MCF 10A (cell line): ENCODE results near the gene GLIS2. TPM values are rescaled to one million over a fixed set of nuclear protein-coding genes. Genes with fewer than 3 reads are reported as not detected.

Experiments
- BruUV-seq: library from RNA; stranded (reverse); fragments of 400-500 nt; replicated peaks from 2 replicates; lab custom pipeline; 2021; lab: Mats Ljungman, UMichigan
- CTCF ChIA-PET: fragments of 300-600 bp; sonication (Branson Sonifier 250); formaldehyde crosslinking; extraction: SDS; loops from one replicate; lab custom pipeline; 2021; ENCODE audit warnings: antibody characterized with exemption, inconsistent platforms; lab: Yijun Ruan, JAX
- POLR2A ChIA-PET: fragments of 300-600, 350-650 bp; sonication (Branson Sonifier 250); formaldehyde crosslinking; extraction: SDS; loops from one replicate; lab custom pipeline; 2020; ENCODE audit warnings: antibody characterized with exemption, inconsistent platforms; lab: Yijun Ruan, JAX
- DNase-seq: peaks from one replicate; pipeline ENCODE4 v3.0.0-alpha.2; 2018; ENCODE audit not compliant: unreplicated experiment
- H3K27ac Mint-ChIP-seq: one replicate; pipeline ENCODE4 v1.8.0; 2022; ENCODE audit warnings: mild to moderate bottlenecking, low read depth, mixed read lengths; ENCODE audit not compliant: unreplicated experiment
- H3K27me3 Mint-ChIP-seq: one replicate; pipeline ENCODE4 v1.8.0; 2022; ENCODE audit warnings: mixed read lengths; ENCODE audit not compliant: insufficient read depth, unreplicated experiment
- H3K36me3 Mint-ChIP-seq: one replicate; pipeline ENCODE4 v1.8.0; 2022; ENCODE audit warnings: mild to moderate bottlenecking, moderate library complexity, mixed read lengths; ENCODE audit not compliant: insufficient read depth, unreplicated experiment
- H3K4me1 Mint-ChIP-seq: one replicate; pipeline ENCODE4 v1.8.0; 2022; ENCODE audit warnings: mixed read lengths; ENCODE audit not compliant: insufficient read depth, unreplicated experiment
- H3K4me3 Mint-ChIP-seq: one replicate; pipeline ENCODE4 v1.8.0; 2022; ENCODE audit warnings: mild to moderate bottlenecking, moderate library complexity, mixed read lengths; ENCODE audit not compliant: unreplicated experiment
- H3K9me3 Mint-ChIP-seq: one replicate; pipeline ENCODE4 v1.8.0; 2022; ENCODE audit warnings: mixed read lengths; ENCODE audit not compliant: unreplicated experiment
- CTCF ChIP-seq: fragments of 200-600 bp; IDR thresholded peaks from one replicate; pipeline ENCODE4 v1.8.0; 2022; ENCODE audit warnings: antibody characterized with exemption, mild to moderate bottlenecking; ENCODE audit not compliant: unreplicated experiment
- intact Hi-C: fragments of 100-400 bp; cut with micrococcal nuclease; formaldehyde crosslinking; loops from 2 replicates; pipeline ENCODE4 v1.14.1; 2022
- total RNA-seq: library from RNA; stranded (reverse); gene quantifications from 2 replicates; pipeline ENCODE4 v1.2.3, GENCODE V29; 2022

GLIS2 gene
- total RNA-seq, 1 experiment from 2014 or later, result 14.7 TPM

DNA sequence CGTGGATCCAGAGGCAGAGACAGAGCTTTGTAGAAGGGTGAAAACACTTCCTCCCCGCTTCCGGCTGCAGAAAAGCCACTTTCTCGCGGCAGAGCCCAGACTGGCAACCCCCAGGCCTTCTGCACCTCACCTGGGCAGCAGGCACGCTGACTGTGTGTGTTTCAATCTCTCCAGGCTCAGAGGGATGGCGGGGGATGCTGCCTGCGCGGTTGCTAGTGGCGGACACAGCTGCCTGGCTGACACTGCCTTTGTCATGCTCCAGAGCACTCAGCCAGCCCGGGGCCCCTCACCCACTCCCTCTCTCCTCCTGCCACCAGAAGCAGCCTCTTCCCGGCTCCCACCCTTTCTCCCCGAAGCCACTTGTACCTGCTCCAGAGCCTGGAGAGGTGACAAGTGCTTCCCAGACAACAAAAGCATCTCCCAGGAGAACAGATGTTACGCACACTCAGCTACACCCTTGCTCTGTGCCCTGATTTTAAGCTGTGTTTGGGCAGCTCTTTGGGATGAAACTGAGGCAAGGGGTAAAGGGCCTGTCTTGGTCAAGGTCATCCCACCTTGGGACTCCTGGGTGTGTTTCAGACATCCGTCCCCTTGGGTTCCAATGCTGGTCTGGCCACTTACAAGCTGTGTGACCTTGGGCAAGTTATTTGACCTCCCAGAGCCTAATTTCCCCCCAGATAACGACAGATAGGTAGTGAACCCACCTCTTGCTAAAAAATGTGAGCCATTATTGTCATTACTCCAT is 9.2 kb upstream of the GLIS2 start:
- no peaks in the 10 kb centered on the region for H3K27me3 Mint-ChIP-seq
- TSS peak; percentile 85 for BruUV-seq
- TF ChIP-seq CTCF, result no peak
- ChIA-PET POLR2A (interaction anchor here (1.0 to 3.4 kb wide), 4 partner anchors 10 to 649 kb away, joined by 3 to 32 read pairs (median 8); partner anchors contain the start of genes GLIS2 and TFAP4), CTCF (interaction anchor here (1.0 to 2.9 kb wide), 5 partner anchors 9 to 368 kb away, joined by 3 to 9 read pairs (median 4); no protein-coding TSS in a partner anchor)
- DNase-seq, result no peak
- H3K4me1 Mint-ChIP-seq, result peaks cover 8% of the 10 kb centered on the region
- H3K36me3 Mint-ChIP-seq, result peaks cover 22% of the 10 kb centered on the region
- no peaks in the 10 kb centered on the region for H3K9me3 Mint-ChIP-seq
- intact Hi-C loops, result loop anchor here (1.0 kb wide), 2 partner anchors 7 to 11 kb away; no protein-coding TSS in a partner anchor
- H3K4me3 Mint-ChIP-seq, result peak overlapping the region; percentile 84
- H3K27ac Mint-ChIP-seq, result peak overlapping the region; percentile 92

- peak overlapping the region; percentile 84 for H3K4me3 Mint-ChIP-seq
- H3K27ac Mint-ChIP-seq, result peak overlapping the region; percentile 92
- H3K27me3 Mint-ChIP-seq, result no peaks in the 10 kb centered on the region
- DNase-seq, result peak; percentile 95
- ChIA-PET CTCF (interaction anchor here (1.0 to 3.1 kb wide), 5 partner anchors 10 to 369 kb away, joined by 3 to 19 read pairs (median 7); no protein-coding TSS in a partner anchor), POLR2A (interaction anchor here (1.0 to 3.4 kb wide), 5 partner anchors 9 to 650 kb away, joined by 3 to 32 read pairs (median 5); partner anchors contain the start of genes GLIS2 and TFAP4)
- intact Hi-C loops, result loop anchor here (1.0 to 2.0 kb wide), 3 partner anchors 8 to 35 kb away; partner anchors contain the start of gene TFAP4
- peaks cover 19% of the 10 kb centered on the region for H3K36me3 Mint-ChIP-seq
- BruUV-seq, result no TSS peak
- H3K9me3 Mint-ChIP-seq, result no peaks in the 10 kb centered on the region
- no peak for TF ChIP-seq CTCF
- H3K4me1 Mint-ChIP-seq, result peaks cover 8% of the 10 kb centered on the region
These were observed 8.4 kb upstream of the GLIS2 start for GRCh38 chr16:4307215-4308037.

GRCh38 chr16:4309102-4309832 is 6.6 kb upstream of the GLIS2 start:
- POLR2A ChIA-PET, result interaction anchor here (1.4 to 3.4 kb wide), 2 partner anchors 9 to 37 kb away, joined by 5 to 32 read pairs; partner anchors contain the start of gene TFAP4
- intact Hi-C loops, result loop anchor here (1.0 to 2.0 kb wide), 2 partner anchors 21 to 36 kb away; partner anchors contain the start of gene TFAP4
- no peaks in the 10 kb centered on the region for H3K27me3 Mint-ChIP-seq
- TF ChIP-seq CTCF, result no peak
- H3K27ac Mint-ChIP-seq, result no peak overlapping the region
- no peak for DNase-seq
- CTCF ChIA-PET, result interaction anchor here (0.6 to 3.1 kb wide), 9 partner anchors 10 to 202 kb away, joined by 3 to 19 read pairs (median 4); no protein-coding TSS in a partner anchor
- H3K4me1 Mint-ChIP-seq, result peaks cover 8% of the 10 kb centered on the region
- BruUV-seq, result no TSS peak
- no peak overlapping the region for H3K4me3 Mint-ChIP-seq
- peaks cover 12% of the 10 kb centered on the region for H3K36me3 Mint-ChIP-seq
- H3K9me3 Mint-ChIP-seq, result no peaks in the 10 kb centered on the region
